H1 (cell line): ENCODE measurements around the gene CACNA1G. TPM values are rescaled to one million over a fixed set of nuclear protein-coding genes. Genes with fewer than 3 reads are reported as not detected.

ENCODE experiments used
- MAFK ChIP-seq: IDR thresholded peaks from 2 replicates; pipeline ENCODE4 v1.6.1; 2012; ENCODE audit warnings: low read depth, mild to moderate bottlenecking, improper control_type of control experiment, low read length
- polyA plus RNA-seq, 7 experiments: library from polyadenylated mRNA; depleted of rRNA in 3 of 7; stranded (reverse) in 5 of 7; unstranded in 2 of 7; fragments of >200 nt in 5 of 7; fragments of 200-250 nt in 2 of 7; gene quantifications; 1 replicate in 5 of 7; 2 replicates in 1 of 7; 4 replicates in 1 of 7; pipeline versions ENCODE4 v1.2.1 to v1.2.3, GENCODE V29; 2011 to 2013; ENCODE audit warnings: missing spikeins in 2 of 7, mixed read lengths in 2 of 7
- total RNA-seq: library from RNA; stranded (reverse); fragmentation: NEBNext Ultra II Directional; extraction: Animal tissue kit (Norgen Biotek cat#: 25700); gene quantifications from 2 replicates; pipeline ENCODE4 v1.2.1, GENCODE V29; 2021
- TF ChIP-seq, protein P1 (sequence below): IDR thresholded peaks from 2 replicates; pipeline ENCODE4 v1.6.1; 2012; ENCODE audit warnings: inconsistent platforms

CACNA1G gene
- total and polyA plus RNA-seq, 2 of the 8 experiments (the other 6 are each of a cell fraction or from before 2014, with no cell fraction given) = 2.9 to 4.9 TPM

GRCh38 chr17:50578173-50578572 is 17.7 kb downstream of the CACNA1G start (continued):
- TF ChIP-seq, protein P1, sequence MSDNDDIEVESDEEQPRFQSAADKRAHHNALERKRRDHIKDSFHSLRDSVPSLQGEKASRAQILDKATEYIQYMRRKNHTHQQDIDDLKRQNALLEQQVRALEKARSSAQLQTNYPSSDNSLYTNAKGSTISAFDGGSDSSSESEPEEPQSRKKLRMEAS = no peak
- no peak for TF ChIP-seq MAFK
